ENCODE measurements around the gene NR3C2. TPM values are rescaled to one million over a fixed set of nuclear protein-coding genes. Genes with fewer than 3 reads are reported as not detected.

Gene NR3C2
- total and polyA plus RNA-seq, 4 donors: 2.8 to 43.9 (median 11.5) TPM

- DNase-seq: no peak
- peaks cover 0 to 16% (median 2%) of the 10 kb centered on the region in 5 donors for H3K4me1 ChIP-seq (ENCODE audit: control insufficient read depth in 5 of 5, insufficient read depth in 5 of 5, low read length in 5 of 5)
- no peak overlapping the region for H3K9ac ChIP-seq (ENCODE audit: insufficient read depth in 1 of 2, low read length in 2 of 2)
- ATAC-seq (ENCODE audit: insufficient read depth, low FRiP score): no peak
- no peak overlapping the region for H3K27ac ChIP-seq (ENCODE audit: low read depth in 1 of 2, low read length in 1 of 2)
- TF ChIP-seq, protein P1, sequence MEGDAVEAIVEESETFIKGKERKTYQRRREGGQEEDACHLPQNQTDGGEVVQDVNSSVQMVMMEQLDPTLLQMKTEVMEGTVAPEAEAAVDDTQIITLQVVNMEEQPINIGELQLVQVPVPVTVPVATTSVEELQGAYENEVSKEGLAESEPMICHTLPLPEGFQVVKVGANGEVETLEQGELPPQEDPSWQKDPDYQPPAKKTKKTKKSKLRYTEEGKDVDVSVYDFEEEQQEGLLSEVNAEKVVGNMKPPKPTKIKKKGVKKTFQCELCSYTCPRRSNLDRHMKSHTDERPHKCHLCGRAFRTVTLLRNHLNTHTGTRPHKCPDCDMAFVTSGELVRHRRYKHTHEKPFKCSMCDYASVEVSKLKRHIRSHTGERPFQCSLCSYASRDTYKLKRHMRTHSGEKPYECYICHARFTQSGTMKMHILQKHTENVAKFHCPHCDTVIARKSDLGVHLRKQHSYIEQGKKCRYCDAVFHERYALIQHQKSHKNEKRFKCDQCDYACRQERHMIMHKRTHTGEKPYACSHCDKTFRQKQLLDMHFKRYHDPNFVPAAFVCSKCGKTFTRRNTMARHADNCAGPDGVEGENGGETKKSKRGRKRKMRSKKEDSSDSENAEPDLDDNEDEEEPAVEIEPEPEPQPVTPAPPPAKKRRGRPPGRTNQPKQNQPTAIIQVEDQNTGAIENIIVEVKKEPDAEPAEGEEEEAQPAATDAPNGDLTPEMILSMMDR (IDR thresholded peaks at IDR 0.05; ENCODE audit: control extremely low read depth, extremely low read depth): no peak
- no peaks in the 10 kb centered on the region for H3K36me3 ChIP-seq (ENCODE audit: control insufficient read depth in 4 of 4, insufficient read depth in 4 of 4, low read length in 4 of 4)
- no peaks in the 10 kb centered on the region for H3K27me3 ChIP-seq (ENCODE audit: control insufficient read depth in 3 of 3, insufficient read depth in 3 of 3, low read length in 2 of 3)
- H3K4me3 ChIP-seq: no peak overlapping the region
- 13% methylated on average over 1 of the region's 1 CpG for WGBS, 2 donors
- H3K9me3 ChIP-seq (ENCODE audit: control insufficient read depth in 4 of 4, insufficient read depth in 3 of 4, low read length in 3 of 4): no peaks in the 10 kb centered on the region
Measured at GRCh38 chr4:148270630-148271029, 171.6 kb downstream of the NR3C2 start.

DNA sequence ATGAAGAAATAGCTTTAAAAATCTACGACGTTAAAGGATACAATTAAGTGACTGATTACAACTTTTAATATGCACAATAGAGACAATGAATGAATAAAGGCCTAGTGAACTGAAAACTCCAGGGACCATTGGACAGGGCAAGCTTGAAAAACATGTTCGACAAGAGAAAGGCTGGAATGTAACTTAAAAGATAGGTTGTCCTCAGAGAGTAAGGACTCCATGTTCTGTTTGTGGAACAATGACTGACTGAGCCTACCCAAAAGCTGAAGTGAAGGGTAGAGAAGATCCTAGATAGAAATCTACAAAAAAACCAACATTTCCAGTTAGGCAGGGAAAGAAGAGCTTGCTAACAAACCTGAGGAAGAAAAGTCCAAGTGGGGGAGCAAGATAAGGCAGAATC lies 173.4 kb downstream of the NR3C2 start:
- TF ChIP-seq, protein P1 (IDR thresholded peaks at IDR 0.05; ENCODE audit: control extremely low read depth, extremely low read depth): no peak
- Histone ChIP-seq H3K27ac (ENCODE audit: low read depth in 1 of 2, low read length in 1 of 2) (no peak overlapping the region), H3K36me3 (ENCODE audit: control insufficient read depth in 4 of 4, insufficient read depth in 4 of 4, low read length in 4 of 4) (no peaks in the 10 kb centered on the region), H3K9ac (ENCODE audit: insufficient read depth in 1 of 2, low read length in 2 of 2) (no peak overlapping the region), H3K27me3 (ENCODE audit: control insufficient read depth in 3 of 3, insufficient read depth in 3 of 3, low read length in 2 of 3) (no peaks in the 10 kb centered on the region), H3K4me1 (ENCODE audit: control insufficient read depth in 5 of 5, insufficient read depth in 5 of 5, low read length in 5 of 5) (peaks cover 0 to 15% (median 2%) of the 10 kb centered on the region in 5 donors), H3K4me3 (no peak overlapping the region), H3K9me3 (ENCODE audit: control insufficient read depth in 4 of 4, insufficient read depth in 3 of 4, low read length in 3 of 4) (no peaks in the 10 kb centered on the region)
- no peak for DNase-seq
- WGBS, 2 donors: 93 to 94% methylated on average over 3 of the region's 3 CpGs
- no peak for ATAC-seq (ENCODE audit: insufficient read depth, low FRiP score)

- H3K27ac ChIP-seq (ENCODE audit: low read depth in 1 of 2, low read length in 1 of 2): no peak overlapping the region
- H3K36me3 ChIP-seq (ENCODE audit: control insufficient read depth in 4 of 4, insufficient read depth in 4 of 4, low read length in 4 of 4): no peaks in the 10 kb centered on the region
- DNase-seq: no peak
- no peak for ATAC-seq (ENCODE audit: insufficient read depth, low FRiP score)
- no peak overlapping the region for H3K4me3 ChIP-seq
- no peak overlapping the region for H3K9ac ChIP-seq (ENCODE audit: insufficient read depth in 1 of 2, low read length in 2 of 2)
- TF ChIP-seq, protein P1 (IDR thresholded peaks at IDR 0.05; ENCODE audit: control extremely low read depth, extremely low read depth): no peak
- no peaks in the 10 kb centered on the region for H3K9me3 ChIP-seq (ENCODE audit: control insufficient read depth in 4 of 4, insufficient read depth in 3 of 4, low read length in 3 of 4)
- 67 to 71% methylated on average over 2 of the region's 2 CpGs for WGBS, 2 donors
- no peaks in the 10 kb centered on the region for H3K27me3 ChIP-seq (ENCODE audit: control insufficient read depth in 3 of 3, insufficient read depth in 3 of 3, low read length in 2 of 3)
- peaks cover 0 to 10% (median 0%) of the 10 kb centered on the region in 5 donors for H3K4me1 ChIP-seq (ENCODE audit: control insufficient read depth in 5 of 5, insufficient read depth in 5 of 5, low read length in 5 of 5)
Measured at GRCh38 chr4:148266921-148267320, 175.3 kb downstream of the NR3C2 start.

DNA sequence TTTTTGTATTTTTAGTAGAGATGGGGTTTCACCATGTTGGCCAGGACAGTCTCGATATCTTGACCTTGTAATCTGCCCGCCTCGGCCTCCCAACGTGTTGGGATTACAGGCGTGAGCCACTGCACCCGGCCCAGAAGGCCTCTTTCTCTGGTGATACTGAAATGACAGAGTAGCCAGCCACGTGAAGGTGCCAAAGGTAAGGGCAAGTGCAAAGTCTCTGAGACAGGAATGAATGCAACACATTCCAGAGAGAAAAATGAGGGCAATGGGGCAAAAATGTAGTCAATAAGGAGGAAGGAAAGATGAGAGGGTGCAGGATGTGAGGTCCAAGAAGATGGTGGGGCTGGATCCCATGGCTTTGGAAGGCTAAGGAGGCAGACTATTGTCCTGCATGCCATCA lies 176.0 kb downstream of the NR3C2 start:
- TF ChIP-seq, protein P1 (IDR thresholded peaks at IDR 0.05; ENCODE audit: control extremely low read depth, extremely low read depth): no peak
- no peak for DNase-seq
- no peak for ATAC-seq (ENCODE audit: insufficient read depth, low FRiP score)
- Histone ChIP-seq H3K36me3 (ENCODE audit: control insufficient read depth in 4 of 4, insufficient read depth in 4 of 4, low read length in 4 of 4) (no peaks in the 10 kb centered on the region), H3K27me3 (ENCODE audit: control insufficient read depth in 3 of 3, insufficient read depth in 3 of 3, low read length in 2 of 3) (no peaks in the 10 kb centered on the region), H3K9ac (ENCODE audit: insufficient read depth in 1 of 2, low read length in 2 of 2) (no peak overlapping the region), H3K9me3 (ENCODE audit: control insufficient read depth in 4 of 4, insufficient read depth in 3 of 4, low read length in 3 of 4) (peaks cover 0 to under 1% (median 0%) of the 10 kb centered on the region in 4 donors), H3K4me1 (ENCODE audit: control insufficient read depth in 5 of 5, insufficient read depth in 5 of 5, low read length in 5 of 5) (peaks cover 0 to 5% (median 0%) of the 10 kb centered on the region in 5 donors), H3K4me3 (no peak overlapping the region), H3K27ac (ENCODE audit: low read depth in 1 of 2, low read length in 1 of 2) (no peak overlapping the region)
- 95 to 97% methylated on average over 7 of the region's 7 CpGs for WGBS, 2 donors

Data from lung (tissue), 12 donors.